GM23338 (cell line): ENCODE measurements around the gene MAPKAPK2. TPM values are rescaled to one million over a fixed set of nuclear protein-coding genes. Genes with fewer than 3 reads are reported as not detected.

Source experiments
- ATAC-seq: fragments of 200-7000 bp; cut with Tn5 transposase; 3 replicates; pipeline ENCODE4 v1.9.1; 2020
- DNase-seq: peaks from one replicate; pipeline ENCODE4 v3.0.0-alpha.2; 2015; ENCODE audit warnings: low spot score
- H2AFZ ChIP-seq: fragments of 200-600 bp; sonication (generic); 2 replicates; pipeline ENCODE4 v1.8.0; 2016; ENCODE audit warnings: antibody characterized with exemption, mild to moderate bottlenecking, moderate library complexity
- H3F3A ChIP-seq: fragments of 200-600 bp; sonication (generic); replicated peaks from 2 replicates; pipeline ENCODE4 v1.8.0; 2017; ENCODE audit warnings: antibody characterized with exemption, mixed run types, low read depth
- H3K27ac ChIP-seq: fragments of 200-600 bp; sonication (generic); 2 replicates; pipeline ENCODE4 v1.6.1; 2016; ENCODE audit warnings: low read depth
- H3K27me3 ChIP-seq: fragments of 200-600 bp; sonication (generic); 2 replicates; pipeline ENCODE4 v1.8.0; 2016; ENCODE audit warnings: mild to moderate bottlenecking, mixed run types, moderate library complexity; ENCODE audit not compliant: insufficient read depth
- H3K36me3 ChIP-seq: fragments of 200-600 bp; sonication (generic); 2 replicates; pipeline ENCODE4 v1.8.0; 2016; ENCODE audit warnings: mild to moderate bottlenecking; ENCODE audit not compliant: insufficient read depth
- H3K4me1 ChIP-seq: fragments of 200-600 bp; sonication (generic); 2 replicates; pipeline ENCODE4 v1.8.0; 2016; ENCODE audit warnings: mild to moderate bottlenecking, moderate library complexity; ENCODE audit not compliant: insufficient read depth
- H3K4me2 ChIP-seq: fragments of 200-600 bp; sonication (generic); 2 replicates; pipeline ENCODE4 v1.7.1; 2017; ENCODE audit warnings: mixed run types
- H3K4me3 ChIP-seq: fragments of 200-600 bp; sonication (generic); 2 replicates; pipeline ENCODE4 v1.6.1; 2016; ENCODE audit warnings: mixed run types
- H3K79me2 ChIP-seq: fragments of 200-600 bp; sonication (generic); replicated peaks from 2 replicates; pipeline ENCODE4 v1.8.0; 2017; ENCODE audit warnings: mild to moderate bottlenecking; ENCODE audit not compliant: insufficient read depth
- H3K9me2 ChIP-seq: fragments of 200-600 bp; sonication (generic); 2 replicates; pipeline ENCODE4 v1.8.0; 2017; ENCODE audit not compliant: insufficient read depth
- H4K20me1 ChIP-seq: fragments of 200-600 bp; sonication (generic); replicated peaks from 2 replicates; pipeline ENCODE4 v1.8.0; 2017; ENCODE audit warnings: mild to moderate bottlenecking; ENCODE audit not compliant: insufficient read depth
- H3K27ac Mint-ChIP-seq: 2 replicates; pipeline ENCODE4 v1.8.0; 2020; ENCODE audit warnings: inconsistent platforms, mild to moderate bottlenecking, moderate library complexity, mixed read lengths
- H3K27me3 Mint-ChIP-seq: 3 replicates; pipeline ENCODE4 v1.8.0; 2022; ENCODE audit warnings: low read depth, mild to moderate bottlenecking, moderate library complexity, mixed read lengths, inconsistent platforms; ENCODE audit not compliant: insufficient read depth, poor library complexity
- H3K36me3 Mint-ChIP-seq: 3 replicates; pipeline ENCODE4 v1.8.0; 2021; ENCODE audit warnings: low read depth, mild to moderate bottlenecking, inconsistent platforms, moderate library complexity, mixed read lengths
- H3K4me1 Mint-ChIP-seq: 3 replicates; pipeline ENCODE4 v1.8.0; 2020; ENCODE audit warnings: mild to moderate bottlenecking, inconsistent platforms, mixed read lengths
- H3K4me3 Mint-ChIP-seq: 3 replicates; pipeline ENCODE4 v1.8.0; 2021; ENCODE audit warnings: moderate library complexity, mild to moderate bottlenecking, inconsistent platforms, mixed read lengths
- H3K9me3 Mint-ChIP-seq: 3 replicates; pipeline ENCODE4 v1.8.0; 2020; ENCODE audit warnings: moderate library complexity, mild to moderate bottlenecking, inconsistent platforms, mixed read lengths
- CREB1 ChIP-seq: fragments of 250-450 bp; sonication (Bioruptor Pico); IDR thresholded peaks from 2 replicates; pipeline ENCODE4 v1.5.0; 2020; ENCODE audit warnings: low read depth, mild to moderate bottlenecking, moderate library complexity
- CTCF ChIP-seq, 2 experiments: fragments of 200-600 bp in 1 of 2; sonication (generic) in 1 of 2; conservative IDR thresholded peaks; 2 replicates each; pipeline versions ENCODE4 v1.5.1 to v1.6.1; 2016 to 2017; ENCODE audit warnings: antibody characterized with exemption in 2 of 2, low read depth in 2 of 2, mild to moderate bottlenecking in 2 of 2, moderate library complexity in 1 of 2
- ETS1 ChIP-seq: IDR thresholded peaks from 2 replicates; pipeline ENCODE4 v1.6.1; 2016; ENCODE audit warnings: antibody characterized with exemption
- EZH2 ChIP-seq: fragments of 200-600 bp; sonication (generic); IDR thresholded peaks from one replicate; pipeline ENCODE4 v1.8.0; 2017; ENCODE audit warnings: antibody characterized with exemption, mild to moderate bottlenecking, low read depth; ENCODE audit not compliant: unreplicated experiment
- EZH2phosphoT487 ChIP-seq: fragments of 200-600 bp; sonication (generic); IDR thresholded peaks from one replicate; pipeline ENCODE4 v1.8.1; 2018; ENCODE audit warnings: antibody characterized with exemption; ENCODE audit not compliant: unreplicated experiment
- NANOG ChIP-seq: IDR thresholded peaks from 2 replicates; pipeline ENCODE4 v1.6.1; 2016; ENCODE audit warnings: antibody characterized with exemption, borderline replicate concordance
- POLR2AphosphoS5 ChIP-seq: IDR thresholded peaks from 2 replicates; pipeline ENCODE4 v1.6.1; 2016; ENCODE audit warnings: antibody characterized with exemption, low read depth
- REST ChIP-seq: IDR thresholded peaks from one replicate; pipeline ENCODE4 v1.6.1; 2018; ENCODE audit warnings: antibody characterized with exemption; ENCODE audit not compliant: unreplicated experiment
- STAT1 ChIP-seq: IDR thresholded peaks from one replicate; pipeline ENCODE4 v1.6.1; 2016; ENCODE audit warnings: antibody characterized with exemption; ENCODE audit not compliant: unreplicated experiment
- ZNF114 ChIP-seq: fragments of 250-450 bp; sonication (Bioruptor Pico); IDR thresholded peaks from 2 replicates; pipeline ENCODE4 v1.5.0; 2020; ENCODE audit warnings: mild to moderate bottlenecking, moderate library complexity
- ZNF331 ChIP-seq: fragments of 250-450 bp; sonication (Bioruptor Pico); IDR thresholded peaks from 2 replicates; pipeline ENCODE4 v1.5.0; 2020; ENCODE audit warnings: low read depth, mild to moderate bottlenecking, moderate library complexity
- polyA plus RNA-seq: library from polyadenylated mRNA; unstranded; fragments of >200 nt; fragmentation: Nextera tagmentation; extraction: Ambion mirVana; gene quantifications from 2 replicates; pipeline ENCODE4 v1.2.1, GENCODE V29; 2016
- total RNA-seq: library from RNA; depleted of rRNA; stranded (reverse); fragments of >200 nt; shearing (Covaris generic); gene quantifications from 2 replicates; pipeline ENCODE4 v1.2.3, GENCODE V29; 2014

The MAPKAPK2 gene
- total and polyA plus RNA-seq, 2 experiments from 2014 or later: 10.1 to 30.4 TPM

GRCh38 chr1:206744683-206745082, 60.0 kb downstream of the MAPKAPK2 start:
- no peak overlapping the region for H3K4me2 ChIP-seq
- Mint-ChIP-seq H3K4me1 (peaks cover 2% of the 10 kb centered on the region; the same call in 1 of the 3 replicates), H3K4me3 (no peak overlapping the region), H3K27me3 (peaks cover 2% of the 10 kb centered on the region), H3K36me3 (no peaks in the 10 kb centered on the region), H3K9me3 (no peaks in the 10 kb centered on the region), H3K27ac (no peak overlapping the region)
- H2AFZ ChIP-seq: no peak overlapping the region
- H3K9me2 ChIP-seq: no peaks in the 10 kb centered on the region
- DNase-seq (no peak), ATAC-seq (no peak)
- H3K36me3 ChIP-seq: no peaks in the 10 kb centered on the region
- no peak for TF ChIP-seq ZNF114 (CRISPR knock-in tag)
- TF ChIP-seq ZNF331 (CRISPR knock-in tag): no peak
- TF ChIP-seq POLR2AphosphoS5: no peak
- TF ChIP-seq STAT1: no peak
- H3K27me3 ChIP-seq: peaks cover 6% of the 10 kb centered on the region; the same call in 1 of the 2 replicates
- H3K27ac ChIP-seq: no peak overlapping the region
- no peaks in the 10 kb centered on the region for H3F3A ChIP-seq
- no peak overlapping the region for H3K4me3 ChIP-seq
- H3K4me1 ChIP-seq: no peaks in the 10 kb centered on the region
- H3K79me2 ChIP-seq: no peaks in the 10 kb centered on the region
- peaks cover 5% of the 10 kb centered on the region; the same call in 1 of the 2 replicates for H4K20me1 ChIP-seq

- Mint-ChIP-seq H3K27ac (no peak overlapping the region), H3K27me3 (peaks cover 2% of the 10 kb centered on the region), H3K9me3 (no peaks in the 10 kb centered on the region), H3K36me3 (no peaks in the 10 kb centered on the region), H3K4me1 (no peaks in the 10 kb centered on the region), H3K4me3 (no peak overlapping the region)
- no peak for DNase-seq
- Histone ChIP-seq H3K4me2 (no peak overlapping the region), H3K27ac (no peak overlapping the region), H3F3A (no peaks in the 10 kb centered on the region), H2AFZ (no peak overlapping the region), H3K4me1 (no peaks in the 10 kb centered on the region), H3K4me3 (no peak overlapping the region), H3K9me2 (no peaks in the 10 kb centered on the region), H4K20me1 (peaks cover 5% of the 10 kb centered on the region; the same call in 1 of the 2 replicates), H3K27me3 (peaks cover 12% of the 10 kb centered on the region; the same call in 1 of the 2 replicates), H3K79me2 (no peaks in the 10 kb centered on the region), H3K36me3 (no peaks in the 10 kb centered on the region)
- no peak for TF ChIP-seq EZH2
- TF ChIP-seq ZNF331 (CRISPR knock-in tag): no peak
- ATAC-seq: no peak
Measured at GRCh38 chr1:206745301-206745700, 60.6 kb downstream of the MAPKAPK2 start.

- peaks cover 10% of the 10 kb centered on the region for H3K4me1 Mint-ChIP-seq
- ATAC-seq: no peak
- no peaks in the 10 kb centered on the region for H3K9me3 Mint-ChIP-seq
- Histone ChIP-seq H3K27ac (no peak overlapping the region), H3K4me3 (no peak overlapping the region), H3K4me1 (0 out of 2 replicates have a peak, but pooled peaks cover 6% of the 10 kb centered on the region), H4K20me1 (peaks cover 5% of the 10 kb centered on the region; the same call in 1 of the 2 replicates), H2AFZ (no peak overlapping the region), H3K36me3 (no peaks in the 10 kb centered on the region), H3F3A (no peaks in the 10 kb centered on the region), H3K27me3 (peaks cover 44% of the 10 kb centered on the region), H3K9me2 (no peaks in the 10 kb centered on the region), H3K79me2 (no peaks in the 10 kb centered on the region), H3K4me2 (no peak overlapping the region)
- H3K27ac Mint-ChIP-seq: no peak overlapping the region
- H3K36me3 Mint-ChIP-seq: no peaks in the 10 kb centered on the region
- no peak for TF ChIP-seq POLR2AphosphoS5
- TF ChIP-seq ZNF114 (CRISPR knock-in tag): no peak
- no peak for TF ChIP-seq EZH2
- TF ChIP-seq REST: no peak
- TF ChIP-seq CTCF (conservative IDR thresholded peaks at IDR 0.05; ENCODE audit: low read depth in 2 of 2): no peak
- no peak for TF ChIP-seq ETS1
- no peak for TF ChIP-seq CREB1 (CRISPR knock-in tag)
- TF ChIP-seq ZNF331 (CRISPR knock-in tag): no peak
- TF ChIP-seq EZH2phosphoT487: no peak
- TF ChIP-seq STAT1: no peak
- TF ChIP-seq NANOG: no peak
- H3K27me3 Mint-ChIP-seq: peaks cover 7% of the 10 kb centered on the region
- H3K4me3 Mint-ChIP-seq: no peak overlapping the region
- no peak for DNase-seq
Measured at GRCh38 chr1:206748348-206749030, 63.8 kb downstream of the MAPKAPK2 start.
